ENCODE data around the gene RAD51B.
A peak's percentile ranks its signal among the peaks of the same experiment; 100 is the strongest.

The RAD51B gene

GRCh38 chr14:68241862-68242487, 422.4 kb downstream of the RAD51B start:
- TF ChIP-seq, protein P1, sequence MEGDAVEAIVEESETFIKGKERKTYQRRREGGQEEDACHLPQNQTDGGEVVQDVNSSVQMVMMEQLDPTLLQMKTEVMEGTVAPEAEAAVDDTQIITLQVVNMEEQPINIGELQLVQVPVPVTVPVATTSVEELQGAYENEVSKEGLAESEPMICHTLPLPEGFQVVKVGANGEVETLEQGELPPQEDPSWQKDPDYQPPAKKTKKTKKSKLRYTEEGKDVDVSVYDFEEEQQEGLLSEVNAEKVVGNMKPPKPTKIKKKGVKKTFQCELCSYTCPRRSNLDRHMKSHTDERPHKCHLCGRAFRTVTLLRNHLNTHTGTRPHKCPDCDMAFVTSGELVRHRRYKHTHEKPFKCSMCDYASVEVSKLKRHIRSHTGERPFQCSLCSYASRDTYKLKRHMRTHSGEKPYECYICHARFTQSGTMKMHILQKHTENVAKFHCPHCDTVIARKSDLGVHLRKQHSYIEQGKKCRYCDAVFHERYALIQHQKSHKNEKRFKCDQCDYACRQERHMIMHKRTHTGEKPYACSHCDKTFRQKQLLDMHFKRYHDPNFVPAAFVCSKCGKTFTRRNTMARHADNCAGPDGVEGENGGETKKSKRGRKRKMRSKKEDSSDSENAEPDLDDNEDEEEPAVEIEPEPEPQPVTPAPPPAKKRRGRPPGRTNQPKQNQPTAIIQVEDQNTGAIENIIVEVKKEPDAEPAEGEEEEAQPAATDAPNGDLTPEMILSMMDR (conservative IDR thresholded peaks at IDR 0.05; ENCODE audit: low read depth), result no peak
- DNase-seq (ENCODE audit: low spot score), result no peak
- H3K27ac ChIP-seq, result no peak overlapping the region
- POLR2A ChIA-PET (ENCODE audit: low non-redundant PET), result no interaction called here
- CTCF ChIA-PET, result interaction anchor here (0.6 kb wide), 3 partner anchors 78 to 1141 kb away, joined by 3 to 4 read pairs (median 3); no protein-coding TSS in a partner anchor

DNA sequence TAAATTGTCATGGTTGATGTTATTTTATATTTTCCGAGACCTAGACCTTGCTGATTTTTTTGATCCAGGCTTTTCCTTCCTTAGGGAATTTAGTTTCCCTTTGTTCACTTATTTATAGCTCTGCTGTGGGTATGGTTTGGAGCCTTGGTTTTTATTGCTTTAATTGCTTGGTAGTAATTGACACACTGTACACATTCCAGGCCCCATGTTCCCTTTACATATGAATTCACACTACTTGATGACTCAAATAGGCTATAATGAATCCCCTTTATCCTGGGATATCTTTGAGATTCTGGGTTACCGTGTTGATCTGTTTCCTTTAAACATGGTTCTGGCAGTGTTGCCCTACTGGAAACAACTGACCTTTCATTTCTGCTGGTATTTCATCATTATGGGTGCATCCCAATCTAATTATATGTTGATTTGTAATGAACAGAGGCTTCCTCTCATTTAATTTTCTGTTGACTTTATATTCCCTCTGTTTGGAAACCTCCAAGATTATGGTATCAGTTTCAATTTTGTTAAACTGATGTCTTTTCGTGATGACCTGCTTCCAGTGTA, 424.0 kb downstream of the RAD51B start:
- CTCF ChIA-PET, result interaction anchor here (0.8 kb wide), 1 partner anchor 573 kb away, joined by 3 read pairs; no protein-coding TSS in a partner anchor
- POLR2A ChIA-PET (ENCODE audit: low non-redundant PET), result no interaction called here
- no peak overlapping the region for H3K27ac ChIP-seq

DNA sequence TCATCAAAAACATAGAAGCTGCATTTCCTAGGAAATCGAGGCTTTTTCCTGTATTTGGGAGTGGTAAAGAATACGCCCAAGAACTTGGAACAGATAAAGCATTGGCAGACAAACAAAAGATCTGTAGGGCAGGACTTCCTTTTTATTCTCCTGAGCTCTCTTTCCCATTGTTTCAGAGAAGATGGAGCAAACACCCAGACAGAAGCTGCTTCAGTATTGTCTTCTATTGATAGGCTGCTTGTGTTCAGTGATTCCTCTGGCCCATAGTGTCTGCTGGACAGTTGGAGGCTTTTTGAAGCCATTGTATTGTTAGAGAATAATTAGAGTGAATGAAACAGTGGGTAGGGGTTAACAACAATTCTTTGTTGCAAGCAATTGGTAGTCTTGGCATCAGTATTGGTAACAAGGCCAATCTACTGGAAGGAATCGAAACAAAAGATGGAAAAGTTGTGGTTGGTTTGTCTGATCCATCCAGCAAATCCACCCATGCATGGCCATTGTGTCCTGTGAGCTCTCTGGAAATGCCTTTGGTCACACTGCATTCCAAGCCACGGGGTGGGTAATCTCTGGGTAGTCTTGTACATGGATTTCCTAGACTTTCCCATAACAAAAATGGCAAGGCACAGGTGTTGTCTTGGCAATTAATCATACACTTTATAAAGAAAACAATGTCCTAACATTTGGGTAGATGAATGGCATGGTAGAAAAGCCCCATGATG, 424.8 kb downstream of the RAD51B start:
- TF ChIP-seq, protein P1 (conservative IDR thresholded peaks at IDR 0.05; ENCODE audit: low read depth), result no peak
- POLR2A ChIA-PET (ENCODE audit: low non-redundant PET), result no interaction called here
- H3K27ac ChIP-seq, result no peak overlapping the region
- no peak for DNase-seq (ENCODE audit: low spot score)
- CTCF ChIA-PET, result interaction anchor here (0.6 to 1.0 kb wide), 3 partner anchors 310 to 573 kb away, joined by 3 to 4 read pairs (median 3); no protein-coding TSS in a partner anchor

More for the DNA sequence above, 424.0 kb downstream of the RAD51B start:
- DNase-seq (ENCODE audit: low spot score), result no peak
- TF ChIP-seq, protein P1 (conservative IDR thresholded peaks at IDR 0.05; ENCODE audit: low read depth), result no peak

DNA sequence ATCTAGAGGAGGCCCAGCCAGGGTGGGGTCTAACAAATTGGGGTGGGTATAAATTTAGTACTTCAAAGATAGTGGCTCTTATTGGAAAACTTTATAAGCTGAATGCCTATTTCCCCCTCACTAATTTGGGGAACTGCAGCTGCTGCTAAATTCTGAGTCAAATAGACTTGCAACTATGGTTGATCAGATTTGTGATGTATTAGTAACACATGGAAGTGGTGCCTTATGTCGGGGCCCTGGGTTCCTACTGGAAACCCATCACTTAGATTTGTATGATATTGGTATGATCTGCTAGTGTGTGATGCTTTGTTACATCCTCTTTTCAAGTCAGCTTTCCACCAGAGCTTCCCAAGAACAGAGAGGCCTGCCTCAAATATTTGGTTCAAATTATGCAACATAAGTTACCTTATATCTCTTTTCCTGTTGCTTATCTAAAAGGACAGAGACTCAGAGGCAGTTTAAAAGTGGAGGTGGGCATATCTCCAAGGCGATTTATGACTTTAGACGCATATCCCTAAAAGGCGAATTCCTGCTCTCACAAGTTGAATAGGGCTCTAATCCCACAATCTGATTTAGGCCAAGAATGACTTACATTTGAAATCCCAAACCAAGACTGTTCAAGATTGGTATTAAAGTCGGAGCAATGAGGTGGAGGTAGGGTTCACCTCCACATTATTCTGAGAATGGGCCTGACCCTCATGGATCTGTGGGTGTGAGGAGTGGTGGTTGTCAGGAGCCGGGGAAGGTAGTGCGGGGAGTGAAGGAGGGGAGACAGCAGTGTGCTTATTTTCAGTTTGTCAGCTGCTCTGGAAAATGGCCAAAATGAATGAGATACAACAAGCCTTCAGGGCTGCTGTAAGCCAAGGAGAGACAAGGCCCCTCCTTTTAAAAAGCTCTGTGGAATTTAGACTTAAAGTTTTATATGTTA, 425.8 kb downstream of the RAD51B start:
- H3K27ac ChIP-seq, result peak overlapping the region; percentile 81
- TF ChIP-seq, protein P1 (conservative IDR thresholded peaks at IDR 0.05; ENCODE audit: low read depth), result no peak
- no peak for DNase-seq (ENCODE audit: low spot score)
- POLR2A ChIA-PET (ENCODE audit: low non-redundant PET), result no interaction called here
- CTCF ChIA-PET, result interaction anchor here (0.6 to 1.7 kb wide), 6 partner anchors 9 to 544 kb away, joined by 3 to 8 read pairs (median 4); no protein-coding TSS in a partner anchor

DNA sequence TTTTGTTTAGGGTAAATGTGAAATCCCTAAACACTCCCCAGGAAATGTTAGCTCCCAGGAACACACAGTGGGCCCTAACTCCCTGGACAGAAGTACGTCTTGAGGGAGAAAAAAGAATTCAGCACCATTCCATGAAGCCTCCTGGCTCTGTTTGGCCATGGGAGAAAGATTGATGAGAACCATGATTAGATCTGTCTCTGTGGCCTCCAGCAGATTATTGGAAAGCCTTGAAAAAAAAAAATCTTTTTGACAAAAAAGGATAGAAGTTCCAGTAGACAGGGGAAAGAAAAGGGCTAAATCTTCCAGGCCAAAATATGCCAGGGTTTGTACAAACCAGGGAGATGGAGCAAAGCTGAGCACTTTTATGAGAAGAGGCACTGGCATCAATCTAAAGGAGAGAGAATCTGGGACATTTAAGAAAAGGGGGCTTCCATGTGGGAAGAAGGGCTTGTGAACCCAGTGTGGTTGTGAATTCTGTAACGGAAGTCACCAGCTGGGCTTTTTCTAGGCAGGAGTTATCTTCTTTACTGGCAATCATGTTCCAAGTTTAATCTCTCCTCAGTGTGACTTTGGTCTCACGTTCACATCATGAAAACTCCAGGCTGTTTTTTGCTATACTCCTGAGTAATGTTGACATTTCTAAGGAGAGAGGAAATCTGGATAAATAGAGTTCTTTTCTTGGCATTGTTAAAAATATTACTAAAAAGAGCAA, 426.7 kb downstream of the RAD51B start:
- CTCF ChIA-PET, result interaction anchor here (0.6 to 1.7 kb wide), 5 partner anchors 8 to 570 kb away, joined by 3 to 8 read pairs (median 4); no protein-coding TSS in a partner anchor
- no peak for DNase-seq (ENCODE audit: low spot score)
- POLR2A ChIA-PET (ENCODE audit: low non-redundant PET), result no interaction called here
- TF ChIP-seq, protein P1 (conservative IDR thresholded peaks at IDR 0.05; ENCODE audit: low read depth), result no peak
- peak overlapping the region; percentile 81 for H3K27ac ChIP-seq

All from RWPE1 (cell line).